Activated CD8-positive, alpha-beta memory T cell treated with anti-CD3 and anti-CD28 coated beads, Interleukin-2, amount 50 U/mL, for 1 hour (primary cell): Measurements from ENCODE around the gene PGAP1.

Source experiments
- DNase-seq: peaks from one replicate; pipeline ENCODE4 v3.0.0-alpha.2; 2020; ENCODE audit errors: extremely low read depth

The PGAP1 gene, protein sequence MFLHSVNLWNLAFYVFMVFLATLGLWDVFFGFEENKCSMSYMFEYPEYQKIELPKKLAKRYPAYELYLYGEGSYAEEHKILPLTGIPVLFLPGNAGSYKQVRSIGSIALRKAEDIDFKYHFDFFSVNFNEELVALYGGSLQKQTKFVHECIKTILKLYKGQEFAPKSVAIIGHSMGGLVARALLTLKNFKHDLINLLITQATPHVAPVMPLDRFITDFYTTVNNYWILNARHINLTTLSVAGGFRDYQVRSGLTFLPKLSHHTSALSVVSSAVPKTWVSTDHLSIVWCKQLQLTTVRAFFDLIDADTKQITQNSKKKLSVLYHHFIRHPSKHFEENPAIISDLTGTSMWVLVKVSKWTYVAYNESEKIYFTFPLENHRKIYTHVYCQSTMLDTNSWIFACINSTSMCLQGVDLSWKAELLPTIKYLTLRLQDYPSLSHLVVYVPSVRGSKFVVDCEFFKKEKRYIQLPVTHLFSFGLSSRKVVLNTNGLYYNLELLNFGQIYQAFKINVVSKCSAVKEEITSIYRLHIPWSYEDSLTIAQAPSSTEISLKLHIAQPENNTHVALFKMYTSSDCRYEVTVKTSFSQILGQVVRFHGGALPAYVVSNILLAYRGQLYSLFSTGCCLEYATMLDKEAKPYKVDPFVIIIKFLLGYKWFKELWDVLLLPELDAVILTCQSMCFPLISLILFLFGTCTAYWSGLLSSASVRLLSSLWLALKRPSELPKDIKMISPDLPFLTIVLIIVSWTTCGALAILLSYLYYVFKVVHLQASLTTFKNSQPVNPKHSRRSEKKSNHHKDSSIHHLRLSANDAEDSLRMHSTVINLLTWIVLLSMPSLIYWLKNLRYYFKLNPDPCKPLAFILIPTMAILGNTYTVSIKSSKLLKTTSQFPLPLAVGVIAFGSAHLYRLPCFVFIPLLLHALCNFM

DNA sequence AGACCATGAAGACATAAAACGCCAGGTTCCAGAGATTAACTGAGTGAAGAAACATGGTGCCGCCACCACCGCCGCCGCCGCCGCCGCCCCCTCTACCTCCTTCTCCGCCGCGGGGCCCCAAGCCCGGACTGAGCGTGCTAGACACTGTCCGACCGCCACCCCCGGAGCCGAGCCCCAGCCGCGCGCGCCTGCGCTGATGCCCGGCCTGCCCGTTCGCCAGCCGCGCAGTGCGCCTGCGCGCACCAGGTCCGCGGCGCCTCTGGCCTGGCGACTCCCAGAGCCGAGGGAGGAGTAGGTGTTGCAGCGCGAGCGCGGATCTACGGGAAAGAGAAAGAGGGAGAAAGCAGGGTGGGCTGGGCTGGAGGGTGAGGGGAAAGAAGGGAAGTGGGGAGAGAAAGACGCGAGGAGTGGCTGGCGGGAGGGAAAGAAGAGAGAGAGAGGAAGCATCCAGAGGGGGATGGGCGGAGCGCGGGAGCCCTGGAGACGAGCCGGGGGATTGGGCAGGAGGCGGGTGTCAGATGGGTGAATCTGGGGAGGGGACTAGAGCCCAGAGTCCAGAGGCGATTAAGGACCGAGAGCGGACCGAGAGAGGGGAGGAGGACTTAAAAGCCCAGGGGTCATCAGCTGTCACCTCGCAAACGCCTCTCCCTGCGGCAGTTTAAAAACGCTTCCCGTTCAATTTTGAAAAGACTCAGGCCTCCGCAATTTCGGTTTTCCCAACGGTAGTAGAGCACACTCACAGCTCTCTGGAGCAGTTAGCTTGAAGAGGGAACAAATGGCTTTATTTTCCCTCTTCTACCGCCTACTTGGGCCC lies at the start of gene PGAP1:
TSS of gene PGAP1 (minus strand) at position 146 of the 814 bp plus-strand sequence. CDS start at position 55, 91 bp downstream.
- peak; percentile 50 for DNase-seq

GRCh38 chr2:196974970-196975369 lies 48.5 kb upstream of the PGAP1 start:
- DNase-seq = no peak

- no peak for DNase-seq
Measured at GRCh38 chr2:196971574-196972279, 45.2 kb upstream of the PGAP1 start.

DNA sequence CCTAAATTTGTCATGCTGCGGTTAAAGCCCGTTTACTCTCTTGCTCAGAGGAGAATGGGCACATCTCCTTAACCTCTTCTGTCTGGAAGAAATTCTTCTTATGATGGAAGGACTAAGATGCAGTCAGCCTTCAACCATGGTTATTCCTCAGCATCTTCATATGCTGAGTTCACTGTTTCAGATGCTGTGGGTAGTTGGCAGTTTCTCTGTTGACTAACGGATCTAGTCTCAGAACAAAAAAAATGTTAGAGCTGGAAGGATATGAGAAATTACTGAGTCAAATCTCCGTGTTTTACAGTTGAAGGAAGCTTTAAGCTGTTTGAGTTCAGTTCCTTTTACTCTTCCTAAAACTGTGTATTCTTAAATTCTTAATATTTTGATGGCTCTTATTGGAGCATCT lies 43.6 kb upstream of the PGAP1 start:
- no peak for DNase-seq

DNA sequence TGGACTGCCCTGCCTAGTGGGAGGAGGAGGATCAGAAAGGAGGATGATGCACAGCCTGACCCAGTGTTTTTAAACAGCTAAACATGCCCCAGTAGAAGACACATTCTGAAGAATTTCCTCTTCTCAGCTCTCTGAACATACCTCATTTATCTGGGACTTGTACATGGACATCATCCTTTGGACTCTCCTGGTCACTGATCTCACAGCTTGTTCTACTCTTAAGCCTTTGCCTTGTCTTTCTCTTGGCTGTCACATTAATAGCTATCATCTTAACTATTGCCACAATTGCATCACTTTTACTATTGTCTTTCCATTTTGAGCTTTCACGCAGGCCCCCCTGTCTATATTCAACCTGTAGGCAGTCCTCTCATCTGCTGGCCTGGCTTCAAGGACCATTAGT lies 42.0 kb upstream of the PGAP1 start:
- no peak for DNase-seq

- DNase-seq = no peak
Measured at GRCh38 chr2:196967775-196968174, 41.3 kb upstream of the PGAP1 start.

GRCh38 chr2:196967116-196967515 lies 40.6 kb upstream of the PGAP1 start:
- no peak for DNase-seq

GRCh38 chr2:196966061-196966460 lies 39.6 kb upstream of the PGAP1 start:
- no peak for DNase-seq

DNA sequence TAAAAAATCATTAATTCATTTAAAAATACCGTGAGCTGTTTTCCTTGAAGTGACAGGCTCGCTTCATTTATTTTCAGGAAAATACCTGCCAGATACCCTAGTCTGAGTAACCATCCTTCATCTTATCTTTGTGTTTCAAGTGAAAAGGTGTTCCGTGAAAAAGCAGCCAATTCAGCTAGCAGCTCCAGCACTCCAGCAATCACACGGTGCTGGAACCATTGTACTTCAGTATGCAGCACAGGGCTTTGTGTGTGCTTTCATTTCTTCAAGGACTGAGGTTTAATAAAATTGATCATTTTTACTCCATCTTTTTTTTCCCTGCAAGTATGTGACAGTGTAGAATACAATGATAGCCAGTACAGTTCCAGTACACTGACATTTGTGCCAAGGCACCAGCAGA lies 39.1 kb upstream of the PGAP1 start:
- no peak for DNase-seq

GRCh38 chr2:196963961-196964360 lies 37.5 kb upstream of the PGAP1 start:
- DNase-seq = no peak

DNA sequence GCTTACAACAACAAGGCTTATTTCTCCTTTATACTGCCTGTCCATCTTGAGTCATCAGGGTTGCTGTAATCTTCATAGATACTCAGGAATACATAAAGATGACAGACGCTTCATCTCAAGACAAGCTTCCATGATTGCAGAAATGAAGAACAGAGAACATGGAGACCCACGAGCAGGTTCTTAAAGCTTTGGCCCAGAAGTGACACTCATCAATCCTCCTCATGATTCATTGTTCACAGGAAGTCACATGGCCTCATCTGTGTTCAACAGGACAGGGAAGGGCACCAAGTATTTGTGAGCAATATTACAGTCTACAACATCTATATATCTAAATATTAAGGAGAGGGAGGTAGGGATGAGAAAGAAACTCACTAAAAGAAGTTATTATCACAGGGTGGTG lies 36.5 kb upstream of the PGAP1 start:
- DNase-seq = no peak

DNA sequence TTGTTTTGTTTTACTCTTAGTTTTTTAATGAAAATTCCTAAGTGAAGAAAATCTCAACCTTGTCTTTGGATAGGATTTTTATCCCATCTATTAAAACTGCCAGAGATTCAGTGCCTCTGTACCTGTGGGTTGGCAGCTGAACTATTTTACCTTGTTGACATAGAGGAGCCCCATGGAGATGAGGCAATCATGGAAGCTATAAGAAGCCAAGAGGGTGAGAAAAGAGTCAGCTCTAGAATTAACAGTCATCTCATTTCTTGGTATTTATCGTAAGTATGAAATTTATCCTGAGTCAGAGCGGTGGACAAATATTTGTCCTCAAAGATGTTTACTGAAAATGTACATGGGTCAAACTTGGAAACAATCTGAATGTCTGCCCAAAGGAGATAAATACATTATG lies 35.8 kb upstream of the PGAP1 start:
- no peak for DNase-seq

- DNase-seq = no peak
Measured at GRCh38 chr2:196961889-196962288, 35.4 kb upstream of the PGAP1 start.

GRCh38 chr2:196959734-196960338 lies 33.3 kb upstream of the PGAP1 start:
- no peak for DNase-seq

GRCh38 chr2:196959281-196959680 lies 32.8 kb upstream of the PGAP1 start:
- DNase-seq = no peak

- no peak for DNase-seq
Measured at GRCh38 chr2:196957881-196958525, 31.5 kb upstream of the PGAP1 start.

- no peak for DNase-seq
Measured at GRCh38 chr2:196957442-196957841, 30.9 kb upstream of the PGAP1 start.

DNA sequence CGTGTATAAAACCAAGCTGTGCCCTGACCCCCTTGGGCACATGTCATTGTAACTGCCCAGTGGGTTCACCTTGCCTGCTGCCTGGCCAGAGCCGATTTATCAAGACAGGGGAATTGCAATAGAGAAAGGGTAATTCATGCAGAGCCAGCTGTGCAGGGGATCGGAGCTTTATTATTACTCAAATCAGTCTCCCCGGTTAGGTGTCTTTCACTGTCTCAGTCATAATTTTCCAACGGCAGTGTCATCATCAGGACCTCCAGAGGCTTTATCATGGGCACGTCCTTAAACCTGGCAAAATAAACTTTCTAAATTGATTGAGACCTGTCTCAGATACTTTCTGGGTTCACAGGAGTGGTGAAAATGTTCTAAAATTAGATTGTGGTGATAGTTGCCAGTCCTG lies 29.6 kb upstream of the PGAP1 start:
- no peak for DNase-seq

- DNase-seq = no peak
Measured at GRCh38 chr2:196955036-196955435, 28.5 kb upstream of the PGAP1 start.

DNA sequence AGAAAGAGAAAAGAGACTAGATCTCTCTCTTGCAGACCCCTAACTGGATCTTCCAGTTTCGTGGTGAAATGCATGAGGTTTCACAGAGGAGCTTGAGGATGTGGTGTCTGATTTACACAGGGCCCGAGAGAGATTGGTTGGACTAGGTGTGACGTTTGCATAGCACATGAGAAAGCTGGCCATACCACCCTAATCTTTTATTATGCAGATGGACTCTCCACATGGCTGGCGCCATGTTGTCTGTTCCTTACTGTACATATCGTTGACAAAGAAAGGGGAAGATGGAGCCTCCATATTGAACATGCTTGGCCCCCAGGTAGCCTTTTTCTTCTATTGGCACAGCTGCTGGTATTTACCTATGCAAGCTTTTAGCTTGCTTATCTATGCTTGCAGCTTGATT lies 27.5 kb upstream of the PGAP1 start:
- no peak for DNase-seq
